Tibial nerve (tissue), 3 donors: ENCODE measurements around the gene CDC42BPG.

ENCODE experiments used
- POLR2A ChIP-seq, 2 donors: fragments of 450-650 bp; IDR thresholded peaks; one replicate each; pipeline ENCODE4 v1.6.1; 2017; ENCODE audit warnings: antibody characterized with exemption in 2 of 2, mild to moderate bottlenecking in 2 of 2, moderate library complexity in 2 of 2
- TF ChIP-seq, protein P1 (sequence below), 5 experiments: fragments of 200-600 bp in 3 of 5; fragments of 450-650 bp in 2 of 5; sonication (generic) in 3 of 5; IDR thresholded peaks; one replicate each; pipeline ENCODE4 v1.5.1; 2016 to 2019; ENCODE audit warnings: antibody characterized with exemption in 5 of 5, mild to moderate bottlenecking in 3 of 5, moderate library complexity in 2 of 5

DNA sequence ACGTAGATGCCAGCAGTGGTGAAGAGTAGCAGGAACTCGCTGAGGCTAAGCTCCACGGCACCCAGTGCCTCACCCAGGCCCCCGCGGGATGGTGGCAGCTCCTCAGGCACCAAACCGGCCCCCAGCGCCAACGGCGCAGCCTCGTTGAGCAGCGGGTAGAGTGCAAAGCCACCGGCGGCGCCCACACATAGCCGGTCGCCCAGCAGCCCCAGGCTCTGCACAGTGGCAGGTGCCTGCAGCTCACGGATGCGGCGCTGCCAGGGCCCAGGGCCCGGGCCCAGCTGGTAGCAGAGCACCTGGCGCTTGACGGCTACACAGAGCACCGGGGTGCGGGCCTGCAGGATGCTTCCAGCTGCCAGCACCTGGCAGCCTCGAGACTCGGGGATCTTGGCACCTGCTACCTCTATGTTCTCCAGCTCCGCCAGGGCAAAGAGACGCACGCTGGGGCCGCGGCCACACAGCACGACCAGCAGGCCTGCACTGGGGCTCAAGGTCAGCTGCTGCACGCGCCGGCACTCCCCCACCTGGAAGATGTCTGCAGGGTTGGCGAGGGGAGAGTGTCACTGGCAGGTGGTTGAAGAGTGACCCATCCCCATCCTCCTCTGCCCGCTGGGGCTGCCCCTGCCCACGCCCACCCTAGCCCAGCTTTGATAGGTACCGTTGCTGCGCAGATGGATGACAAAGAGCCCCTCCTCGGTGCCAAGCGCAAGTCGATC is 14.8 kb downstream of the CDC42BPG start:
- TF ChIP-seq, protein P1, sequence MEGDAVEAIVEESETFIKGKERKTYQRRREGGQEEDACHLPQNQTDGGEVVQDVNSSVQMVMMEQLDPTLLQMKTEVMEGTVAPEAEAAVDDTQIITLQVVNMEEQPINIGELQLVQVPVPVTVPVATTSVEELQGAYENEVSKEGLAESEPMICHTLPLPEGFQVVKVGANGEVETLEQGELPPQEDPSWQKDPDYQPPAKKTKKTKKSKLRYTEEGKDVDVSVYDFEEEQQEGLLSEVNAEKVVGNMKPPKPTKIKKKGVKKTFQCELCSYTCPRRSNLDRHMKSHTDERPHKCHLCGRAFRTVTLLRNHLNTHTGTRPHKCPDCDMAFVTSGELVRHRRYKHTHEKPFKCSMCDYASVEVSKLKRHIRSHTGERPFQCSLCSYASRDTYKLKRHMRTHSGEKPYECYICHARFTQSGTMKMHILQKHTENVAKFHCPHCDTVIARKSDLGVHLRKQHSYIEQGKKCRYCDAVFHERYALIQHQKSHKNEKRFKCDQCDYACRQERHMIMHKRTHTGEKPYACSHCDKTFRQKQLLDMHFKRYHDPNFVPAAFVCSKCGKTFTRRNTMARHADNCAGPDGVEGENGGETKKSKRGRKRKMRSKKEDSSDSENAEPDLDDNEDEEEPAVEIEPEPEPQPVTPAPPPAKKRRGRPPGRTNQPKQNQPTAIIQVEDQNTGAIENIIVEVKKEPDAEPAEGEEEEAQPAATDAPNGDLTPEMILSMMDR (IDR thresholded peaks at IDR 0.05): no peak
- no peak for TF ChIP-seq POLR2A (IDR thresholded peaks at IDR 0.05)
